Tibial nerve (tissue), 4 donors: Measurements from ENCODE around the gene KRTAP10-6. TPM values are rescaled to one million over a fixed set of nuclear protein-coding genes. Genes with fewer than 3 reads are reported as not detected.
"Not testable (repeated sequence)": the region's sequence is repeated elsewhere in the genome, so short reads cannot be mapped to it uniquely, and the experiment has no call there.

ENCODE experiments used
- DNase-seq, 2 donors: peaks; one replicate each; pipeline ENCODE4 v3.0.0-alpha.2; 2019; ENCODE audit warnings: low spot score in 2 of 2
- H3K27ac ChIP-seq, 4 donors: fragments of 200-600 bp; sonication (generic) in 3 of 4; one replicate each; pipeline ENCODE4 v1.5.1; 2017 to 2019; ENCODE audit warnings: mild to moderate bottlenecking in 1 of 4
- H3K27me3 ChIP-seq, 2 donors: fragments of 200-600 bp; sonication (generic) in 1 of 2; one replicate each; pipeline versions ENCODE4 v1.5.1 to v1.6.0; 2017 to 2019
- H3K36me3 ChIP-seq, 3 donors: fragments of 200-600 bp; sonication (generic); one replicate each; pipeline ENCODE4 v1.5.1; 2018 to 2019
- H3K4me1 ChIP-seq, 4 donors: fragments of 200-600 bp; sonication (generic) in 3 of 4; one replicate each; pipeline ENCODE4 v1.5.1; 2017 to 2019
- H3K4me3 ChIP-seq, 4 donors: fragments of 200-600 bp; sonication (generic) in 3 of 4; one replicate each; pipeline ENCODE4 v1.5.1; 2017 to 2019; ENCODE audit warnings: mild to moderate bottlenecking in 1 of 4, moderate library complexity in 1 of 4
- H3K9me3 ChIP-seq, 4 donors: fragments of 200-600 bp; sonication (generic) in 3 of 4; one replicate each; pipeline ENCODE4 v1.5.1; 2017 to 2019
- CTCF ChIP-seq, 5 experiments: fragments of 200-600 bp in 3 of 5; fragments of 450-650 bp in 2 of 5; sonication (generic) in 3 of 5; IDR thresholded peaks; one replicate each; pipeline ENCODE4 v1.5.1; 2016 to 2019; ENCODE audit warnings: antibody characterized with exemption in 5 of 5, mild to moderate bottlenecking in 3 of 5, moderate library complexity in 2 of 5
- EP300 ChIP-seq, 2 donors: sonication (generic); formaldehyde crosslinking; IDR thresholded peaks; one replicate each; pipeline ENCODE4 v1.6.1; 2017; ENCODE audit warnings: antibody characterized with exemption in 2 of 2, mild to moderate bottlenecking in 1 of 2
- POLR2A ChIP-seq, 2 donors: fragments of 450-650 bp; IDR thresholded peaks; one replicate each; pipeline ENCODE4 v1.6.1; 2017; ENCODE audit warnings: antibody characterized with exemption in 2 of 2, mild to moderate bottlenecking in 2 of 2, moderate library complexity in 2 of 2
- WGBS, 2 donors: methylation state at CpG; one replicate each; pipeline ENCODE4 v1.1.5; 2018; 5-methylcytosine and 5-hydroxymethylcytosine counted together
- total RNA-seq, 4 donors: library from RNA; depleted of rRNA; stranded (reverse); fragments of >200 nt; gene quantifications; one replicate each; pipeline ENCODE4 v1.1.0, GENCODE V29; 2016

Gene KRTAP10-6
- total RNA-seq, 4 donors from 2014 or later, result not detected

- Histone ChIP-seq H3K36me3 (no peaks in the 10 kb centered on the region), H3K27ac (no peak overlapping the region), H3K27me3 (peaks cover 0 to 12% of the 10 kb centered on the region in 2 donors), H3K4me3 (no peak overlapping the region), H3K4me1 (no peaks in the 10 kb centered on the region), H3K9me3 (peaks cover 0 to 21% (median 0%) of the 10 kb centered on the region in 4 donors)
- TF ChIP-seq POLR2A (IDR thresholded peaks at IDR 0.05), result no peak
- no peak for TF ChIP-seq EP300 (IDR thresholded peaks at IDR 0.05)
- no peak for TF ChIP-seq CTCF (IDR thresholded peaks at IDR 0.05)
- WGBS, 2 donors, result 72 to 73% methylated on average over 8 to 13 of the region's 13 CpGs
- DNase-seq, result no peak
Measured at GRCh38 chr21:44555200-44555875, 37.0 kb downstream of the KRTAP10-6 start.

GRCh38 chr21:44552681-44553080, 39.6 kb downstream of the KRTAP10-6 start:
- Histone ChIP-seq H3K36me3 (no peaks in the 10 kb centered on the region), H3K27me3 (peaks cover 0 to 22% of the 10 kb centered on the region in 2 donors), H3K27ac (no peak overlapping the region), H3K9me3 (peaks cover 0 to 14% (median 0%) of the 10 kb centered on the region in 4 donors), H3K4me1 (no peaks in the 10 kb centered on the region), H3K4me3 (no peak overlapping the region)
- WGBS, 2 donors, result 57 to 67% methylated on average over 12 to 13 of the region's 13 CpGs
- no peak for DNase-seq
- no peak for TF ChIP-seq CTCF (IDR thresholded peaks at IDR 0.05)
- TF ChIP-seq POLR2A (IDR thresholded peaks at IDR 0.05), result no peak
- no peak for TF ChIP-seq EP300 (IDR thresholded peaks at IDR 0.05)

- no peak for TF ChIP-seq CTCF (IDR thresholded peaks at IDR 0.05)
- TF ChIP-seq EP300 (IDR thresholded peaks at IDR 0.05), result no peak
- no peak for TF ChIP-seq POLR2A (IDR thresholded peaks at IDR 0.05)
- peaks cover 0 to 22% of the 10 kb centered on the region in 2 donors for H3K27me3 ChIP-seq
Measured at GRCh38 chr21:44552136-44552535, 40.2 kb downstream of the KRTAP10-6 start.

GRCh38 chr21:44551340-44551961, 40.9 kb downstream of the KRTAP10-6 start, which contains the start of gene KRTAP10-2:
Gene KRTAP10-2, minus strand, starts transcription at chr21:44551505. Its CDS starts 47 bp downstream, at chr21:44551458.
- Histone ChIP-seq H3K36me3 (no peaks in the 10 kb centered on the region), H3K9me3 (peaks cover 0 to 26% (median 2%) of the 10 kb centered on the region in 4 donors), H3K27me3 (peaks cover 0 to 22% of the 10 kb centered on the region in 2 donors), H3K27ac (no peak within 1 kb of the TSS), H3K4me1 (no peaks in the 10 kb centered on the region), H3K4me3 (no peak within 1 kb of the TSS)
- 57 to 59% methylated on average over 13 to 14 of the region's 17 CpGs for WGBS, 2 donors
- no peak for TF ChIP-seq CTCF (IDR thresholded peaks at IDR 0.05)
- TF ChIP-seq EP300 (IDR thresholded peaks at IDR 0.05), result no peak
- no peak for TF ChIP-seq POLR2A (IDR thresholded peaks at IDR 0.05)
- DNase-seq, result no peak

More at GRCh38 chr21:44552136-44552535, 40.2 kb downstream of the KRTAP10-6 start:
- H3K27ac ChIP-seq, result no peak overlapping the region
- H3K4me3 ChIP-seq, result no peak overlapping the region
- DNase-seq, result no peak
- 91 to 94% methylated on average over 5 to 6 of the region's 6 CpGs for WGBS, 2 donors
- H3K4me1 ChIP-seq, result no peaks in the 10 kb centered on the region
- H3K36me3 ChIP-seq, result no peaks in the 10 kb centered on the region
- peaks cover 0 to 19% (median 0%) of the 10 kb centered on the region in 4 donors for H3K9me3 ChIP-seq

- Histone ChIP-seq H3K4me3 (no peak overlapping the region), H3K9me3 (peaks cover 0 to 31% (median 5%) of the 10 kb centered on the region in 4 donors), H3K27ac (no peak overlapping the region), H3K36me3 (no peaks in the 10 kb centered on the region), H3K27me3 (peaks cover 0 to 22% of the 10 kb centered on the region in 2 donors), H3K4me1 (no peaks in the 10 kb centered on the region)
- WGBS, 2 donors, result 66 to 68% methylated on average over 10 of the region's 10 CpGs
- no peak for DNase-seq
- TF ChIP-seq CTCF (IDR thresholded peaks at IDR 0.05), result no peak
Measured at GRCh38 chr21:44550807-44551206, 41.5 kb downstream of the KRTAP10-6 start.

- DNase-seq, H3K36me3 ChIP-seq, H3K27ac ChIP-seq, H3K4me1 ChIP-seq, H3K4me3 ChIP-seq: not testable (repeated sequence)
- H3K9me3 ChIP-seq, result peaks cover 0 to 31% (median 6%) of the 10 kb centered on the region in 4 donors
- WGBS, 2 donors, result 19 to 25% methylated on average over 11 to 14 of the region's 17 CpGs
- peaks cover 0 to 22% of the 10 kb centered on the region in 2 donors for H3K27me3 ChIP-seq
Measured at GRCh38 chr21:44550285-44550684, 42.0 kb downstream of the KRTAP10-6 start.
